MV-4-11 (cell line): ENCODE measurements around the gene OLFM3.

ENCODE experiments used
- DNase-seq: peaks from one replicate; lab custom pipeline; 2025; lab: John Stamatoyannopoulos, UW

OLFM3 gene

DNA sequence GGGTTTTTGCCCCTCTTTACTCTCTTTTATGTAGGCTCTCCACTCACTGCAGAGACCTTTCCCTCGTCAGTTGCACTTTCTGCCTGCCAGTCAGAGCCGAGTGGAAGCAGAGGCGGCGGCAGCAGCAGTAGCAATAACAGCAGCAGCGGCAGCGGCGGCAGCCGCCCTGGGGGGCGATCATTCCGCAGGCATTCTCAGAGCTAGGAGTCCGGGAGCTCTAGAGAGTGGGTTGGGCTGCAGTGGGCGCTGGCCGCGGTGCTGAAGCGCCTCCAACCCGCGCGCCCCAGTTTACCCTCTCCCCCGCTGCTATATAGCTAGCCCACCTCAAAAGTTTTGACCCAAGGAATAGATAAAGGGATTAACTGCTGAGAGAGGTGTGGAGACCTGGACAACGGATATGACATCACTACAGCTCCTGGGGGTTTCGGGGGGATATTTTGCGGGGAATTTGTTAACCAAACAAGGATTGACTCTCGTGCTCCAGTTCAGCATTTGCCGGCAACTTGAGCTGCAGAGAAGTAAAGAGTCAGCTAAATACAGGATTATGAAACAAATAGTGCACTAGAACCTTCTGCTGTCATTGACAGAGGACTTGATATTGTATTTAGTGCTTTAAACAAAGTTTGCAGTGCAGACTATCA, at the start of gene OLFM3:
TSS of gene OLFM3 (minus strand) at position 102 of the 641 bp plus-strand sequence.
- no peak for DNase-seq

- no peak for DNase-seq
Measured at GRCh38 chr1:102045752-102046151, 49.0 kb upstream of the OLFM3 start.

GRCh38 chr1:102032534-102032933, 35.8 kb upstream of the OLFM3 start:
- no peak for DNase-seq

DNA sequence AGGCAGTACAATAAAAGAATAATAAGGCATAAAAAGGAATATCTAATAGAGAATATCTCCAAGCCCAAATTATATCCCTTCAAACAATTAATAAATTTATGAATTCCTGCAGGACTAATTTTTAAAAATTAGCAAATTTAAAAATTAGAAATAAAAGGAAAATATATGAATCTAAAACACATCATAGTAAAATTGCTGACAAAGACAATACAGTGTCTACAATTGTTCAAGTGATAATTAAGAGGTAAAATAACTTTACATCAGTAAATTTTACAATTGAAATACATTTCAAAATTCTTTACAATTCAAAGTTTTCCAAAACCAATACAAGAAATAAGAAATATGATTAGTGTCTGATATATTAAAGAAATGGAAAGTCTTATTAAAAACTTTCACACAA, 22.8 kb upstream of the OLFM3 start:
- DNase-seq, result no peak

DNA sequence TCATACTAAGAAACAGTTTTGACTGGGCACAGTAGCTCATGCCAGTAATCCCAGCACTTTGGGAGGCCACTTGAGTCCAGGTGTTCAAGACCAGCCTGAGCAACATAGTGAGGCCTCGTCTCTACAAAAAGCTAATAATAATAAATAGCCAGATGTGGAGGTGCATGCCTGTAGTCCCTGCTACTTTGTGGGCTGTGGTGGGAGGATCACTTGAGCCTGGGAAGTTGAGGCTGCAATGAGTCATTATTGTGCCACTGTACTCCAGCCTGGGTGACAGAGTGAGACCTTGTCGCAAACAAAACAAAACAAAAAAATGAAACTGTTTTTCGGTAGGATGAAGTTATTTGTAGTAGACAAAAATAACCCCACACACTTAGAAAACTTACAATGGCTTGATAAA, 19.0 kb upstream of the OLFM3 start:
- no peak for DNase-seq

DNA sequence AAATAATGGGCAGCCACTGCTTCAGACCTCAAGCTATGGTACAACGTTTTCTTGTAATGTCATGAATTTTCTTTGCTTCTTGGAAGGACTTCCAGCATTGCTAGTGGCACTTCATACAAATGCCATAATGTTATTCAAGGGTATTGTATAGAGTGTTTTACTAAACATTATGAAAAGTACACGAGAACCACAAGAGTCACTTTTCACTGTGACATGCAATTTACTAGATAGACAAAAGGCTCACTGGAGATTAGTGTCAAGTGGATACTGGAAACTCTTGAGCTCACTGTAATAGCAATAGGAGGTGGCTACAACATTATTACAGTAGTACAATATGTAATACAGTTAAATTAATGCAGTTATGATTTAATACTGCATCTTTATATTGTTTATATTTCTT, 5.3 kb upstream of the OLFM3 start:
- no peak for DNase-seq

GRCh38 chr1:101995984-101996745, 561 bp downstream of the OLFM3 start:
- DNase-seq, result peak; percentile 0

DNA sequence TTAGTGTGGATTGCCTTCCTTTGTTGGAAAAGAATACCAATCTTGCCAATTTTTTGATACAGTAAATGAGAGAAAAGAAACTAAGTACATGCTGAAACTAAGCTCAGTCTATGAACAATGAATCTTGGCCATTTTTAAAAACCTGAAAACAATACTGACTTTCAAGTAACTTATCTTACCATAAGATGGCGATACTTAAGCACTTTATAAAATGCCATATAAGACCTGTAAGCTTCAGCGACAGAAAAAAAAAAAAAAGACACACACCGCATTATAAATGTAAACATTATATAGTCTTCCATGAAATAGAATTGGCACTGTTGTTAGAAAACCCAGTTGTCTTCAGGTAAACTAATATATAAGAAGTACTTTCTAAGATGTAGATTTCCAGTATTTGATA, 3.0 kb downstream of the OLFM3 start:
- DNase-seq, result no peak

DNA sequence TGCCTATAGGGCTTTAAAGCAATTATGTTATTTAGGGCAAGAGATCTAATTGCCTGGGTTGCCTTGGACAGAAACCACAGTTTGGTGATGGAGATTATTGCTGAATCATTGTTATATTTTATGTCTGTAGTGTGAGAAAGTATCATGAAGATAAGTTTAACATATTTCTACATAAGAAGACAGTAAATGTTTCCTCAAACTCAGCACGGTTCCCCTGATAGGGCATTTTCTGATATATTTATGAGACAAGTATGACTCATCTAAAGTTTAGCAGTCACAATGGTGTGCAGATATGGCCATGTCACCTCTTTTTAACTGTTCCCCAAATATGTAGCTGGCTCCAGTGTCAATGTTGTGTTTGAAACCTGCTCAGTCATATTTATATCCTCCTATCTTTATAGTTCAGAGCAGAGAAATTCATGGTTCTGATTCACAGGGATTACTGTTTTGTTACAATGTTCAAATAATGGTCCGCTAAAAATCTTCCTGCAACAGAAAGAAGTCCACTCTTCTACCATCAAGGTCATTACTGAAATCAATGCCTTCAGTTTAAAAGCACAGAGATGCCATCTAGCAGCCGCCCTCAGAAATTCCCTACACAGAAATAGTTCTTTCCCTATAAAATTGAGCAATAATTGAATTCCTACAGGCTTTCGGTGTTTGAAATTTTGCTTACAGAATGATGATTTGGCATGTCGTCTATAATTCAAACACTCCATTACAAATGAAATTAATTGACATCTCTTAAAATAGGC, 3.7 kb downstream of the OLFM3 start:
- no peak for DNase-seq

- DNase-seq, result no peak
Measured at GRCh38 chr1:101980974-101981373, 15.8 kb downstream of the OLFM3 start.

DNA sequence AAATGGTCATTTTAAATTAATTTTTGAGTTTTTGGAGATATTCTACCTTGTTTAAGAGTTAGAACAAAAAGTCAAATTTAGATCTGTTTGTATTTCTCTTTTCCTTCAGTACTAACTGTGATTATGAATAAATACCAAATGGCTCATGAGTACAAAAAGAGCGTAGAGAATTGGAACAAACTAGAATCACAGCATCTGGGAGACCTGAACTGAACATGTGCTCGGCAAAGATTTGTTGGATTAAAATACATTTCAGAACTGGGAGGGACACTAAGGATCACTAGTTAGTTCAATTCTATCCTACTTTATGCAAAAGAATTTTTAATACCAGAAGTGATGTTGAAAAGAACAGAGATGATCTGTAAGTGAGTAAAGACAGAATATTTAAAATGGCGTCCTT, 19.5 kb downstream of the OLFM3 start:
- no peak for DNase-seq

GRCh38 chr1:101976161-101976560, 20.6 kb downstream of the OLFM3 start:
- DNase-seq, result no peak

DNA sequence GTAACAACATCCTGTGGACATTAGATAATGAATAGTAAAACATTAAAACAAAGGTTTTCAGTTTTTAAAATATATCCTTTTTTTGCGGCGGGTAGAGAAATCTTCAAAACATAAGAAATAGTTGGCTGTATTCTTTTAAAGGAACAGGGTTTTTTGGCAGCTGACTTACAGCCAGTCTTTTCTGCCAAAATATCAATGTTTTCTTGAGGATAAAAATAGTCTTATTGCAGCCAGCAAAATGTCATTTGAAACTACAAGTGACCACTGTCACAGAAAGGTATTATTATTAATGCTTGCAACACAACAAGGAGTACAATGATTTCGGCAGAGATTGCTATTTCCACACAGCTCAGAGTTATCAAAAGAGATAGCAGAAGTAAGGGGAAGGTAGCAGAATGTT, 21.4 kb downstream of the OLFM3 start:
- no peak for DNase-seq

GRCh38 chr1:101974599-101975274, 22.0 kb downstream of the OLFM3 start:
- DNase-seq, result no peak

GRCh38 chr1:101971304-101971703, 25.4 kb downstream of the OLFM3 start:
- DNase-seq, result no peak

DNA sequence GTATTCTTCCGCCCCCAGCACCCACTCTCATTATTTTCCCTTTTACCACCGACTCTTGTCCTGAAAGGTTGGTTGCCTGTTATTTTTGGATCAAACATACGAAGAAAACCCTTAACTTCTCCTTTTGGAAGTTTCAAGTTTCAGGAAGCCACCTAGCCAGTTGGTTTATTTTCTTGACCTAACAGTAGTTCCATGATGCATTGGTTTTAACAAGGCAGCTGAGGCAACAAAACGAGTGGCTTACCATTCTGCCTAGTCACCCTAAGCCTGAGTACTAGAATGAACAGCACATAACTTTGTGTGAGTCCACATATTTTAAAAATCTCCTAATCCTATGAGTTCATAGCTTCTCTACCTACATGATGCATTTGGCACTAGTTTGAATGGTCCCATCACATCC, 28.9 kb downstream of the OLFM3 start:
- peak; percentile 16 for DNase-seq

GRCh38 chr1:101965341-101965740, 31.4 kb downstream of the OLFM3 start:
- DNase-seq, result no peak

- no peak for DNase-seq
Measured at GRCh38 chr1:101964708-101965107, 32.0 kb downstream of the OLFM3 start.

GRCh38 chr1:101960142-101960541, 36.6 kb downstream of the OLFM3 start:
- DNase-seq, result no peak

- no peak for DNase-seq
Measured at GRCh38 chr1:101959456-101959855, 37.3 kb downstream of the OLFM3 start.

- DNase-seq, result no peak
Measured at GRCh38 chr1:101957771-101958170, 39.0 kb downstream of the OLFM3 start.

DNA sequence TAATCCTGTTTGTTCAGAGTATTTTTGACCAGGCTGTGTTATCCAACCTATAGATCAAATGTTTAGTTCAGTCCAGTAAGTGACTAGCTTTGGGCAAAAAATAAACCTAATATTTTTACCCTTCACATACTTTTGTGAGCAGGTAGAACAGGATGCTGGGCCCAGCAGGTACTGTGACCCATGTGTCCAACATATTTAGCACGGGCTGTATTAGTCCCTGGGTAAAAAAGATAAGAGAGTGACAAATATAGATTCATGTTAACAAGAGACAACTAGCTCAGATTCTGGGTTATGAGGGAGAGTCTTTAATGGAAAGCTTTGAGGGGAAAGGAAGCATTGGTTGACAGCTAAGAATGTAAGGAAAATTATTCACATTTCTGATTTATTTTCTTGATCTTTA, 43.1 kb downstream of the OLFM3 start:
- DNase-seq, result no peak

- DNase-seq, result no peak
Measured at GRCh38 chr1:101945884-101946283, 50.8 kb downstream of the OLFM3 start.
